GM19043 (cell line): ENCODE measurements around the gene BCL2L13.
"Not testable (repeated sequence)": the region's sequence is repeated elsewhere in the genome, so short reads cannot be mapped to it uniquely, and the experiment has no call there.

Experiments
- ATAC-seq: cut with Tn5 transposase; IDR thresholded peaks from one replicate; pipeline ENCODE4 v1.9.1; 2021; ENCODE audit warnings: low read depth; ENCODE audit not compliant: unreplicated experiment

BCL2L13 gene

DNA sequence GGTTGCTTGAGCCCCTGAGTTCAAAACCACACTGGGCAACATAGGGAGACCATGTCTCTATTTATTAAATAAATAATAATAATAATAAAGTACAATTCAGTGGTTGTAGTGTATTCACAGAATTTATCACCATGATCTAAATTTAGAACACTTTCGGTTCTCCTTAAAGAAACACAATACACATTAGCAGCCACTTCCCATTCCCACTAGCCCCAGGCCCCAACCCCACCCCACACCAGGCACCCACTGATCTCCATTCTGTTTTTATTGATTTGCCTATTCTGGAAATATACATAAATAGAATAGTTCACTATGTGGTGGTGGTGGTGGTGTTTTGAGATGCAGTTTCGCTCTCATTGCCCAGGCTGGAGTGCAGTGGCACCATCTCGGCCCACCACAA is 45.7 kb downstream of the BCL2L13 start:
- ATAC-seq = no peak

DNA sequence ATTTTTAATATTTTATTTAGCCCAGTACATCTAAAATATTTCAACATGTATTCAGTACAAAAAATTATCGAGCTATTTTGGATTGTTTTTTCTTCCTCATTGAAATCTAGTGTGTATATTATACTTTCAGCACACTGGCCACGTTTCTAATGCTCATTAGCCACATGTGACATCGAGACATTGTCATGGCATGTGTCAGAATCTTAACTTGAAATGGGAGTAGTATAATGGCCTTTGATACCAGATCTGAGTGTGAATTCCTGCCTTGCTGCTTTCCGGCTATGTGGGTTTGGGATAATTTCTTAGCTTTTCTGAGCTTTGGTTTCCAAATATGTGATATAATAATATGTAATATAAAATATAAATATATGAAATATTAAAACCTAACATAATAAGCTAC is 54.3 kb downstream of the BCL2L13 start:
- ATAC-seq = no peak

DNA sequence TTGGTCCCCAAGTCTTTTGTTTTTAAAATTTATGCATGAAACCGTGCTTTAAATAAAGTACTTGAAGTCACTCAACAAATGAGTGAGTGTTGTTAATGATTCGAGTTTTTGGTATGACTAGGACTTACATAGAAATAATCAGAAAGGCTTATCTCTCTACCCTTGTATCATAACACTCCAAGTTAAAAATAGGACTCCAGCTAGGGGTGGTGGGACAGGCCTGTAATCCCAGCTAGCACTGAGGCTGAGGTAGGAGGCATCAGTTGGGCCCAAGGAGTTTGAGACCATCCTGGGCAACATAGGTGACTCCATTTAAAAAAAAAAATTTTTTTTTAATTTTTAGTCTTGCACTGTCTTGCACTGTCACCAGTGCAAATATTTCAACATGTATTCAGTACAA is 55.6 kb downstream of the BCL2L13 start:
- ATAC-seq = no peak

DNA sequence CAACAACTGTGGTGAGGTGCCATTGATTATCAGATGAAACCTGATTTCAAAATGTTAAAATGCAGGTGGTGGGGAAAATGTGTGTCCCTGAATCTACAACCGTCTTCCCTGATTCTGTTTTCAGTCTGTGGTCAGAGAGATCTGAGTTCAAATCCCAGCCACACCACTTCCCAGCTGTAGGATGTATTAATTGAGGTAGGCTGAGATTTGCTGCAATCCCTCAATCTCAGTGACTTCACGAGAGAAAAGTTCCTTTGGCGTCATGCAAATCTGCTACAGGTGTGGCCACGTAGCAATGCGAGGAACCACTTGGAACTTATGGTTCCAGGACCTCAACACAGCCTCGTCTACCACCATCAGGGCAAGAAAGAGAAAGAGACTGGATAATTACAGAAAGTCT is 56.2 kb downstream of the BCL2L13 start:
- ATAC-seq = no peak

- no peak for ATAC-seq
Observed at GRCh38 chr22:17695986-17696385, 57.4 kb downstream of the BCL2L13 start.

- ATAC-seq = not testable (repeated sequence)
Observed at GRCh38 chr22:17697196-17697595, 58.6 kb downstream of the BCL2L13 start.

GRCh38 chr22:17698276-17698675 is 59.7 kb downstream of the BCL2L13 start:
- not testable (repeated sequence) for ATAC-seq

GRCh38 chr22:17698948-17699347 is 60.4 kb downstream of the BCL2L13 start:
- ATAC-seq = no peak

DNA sequence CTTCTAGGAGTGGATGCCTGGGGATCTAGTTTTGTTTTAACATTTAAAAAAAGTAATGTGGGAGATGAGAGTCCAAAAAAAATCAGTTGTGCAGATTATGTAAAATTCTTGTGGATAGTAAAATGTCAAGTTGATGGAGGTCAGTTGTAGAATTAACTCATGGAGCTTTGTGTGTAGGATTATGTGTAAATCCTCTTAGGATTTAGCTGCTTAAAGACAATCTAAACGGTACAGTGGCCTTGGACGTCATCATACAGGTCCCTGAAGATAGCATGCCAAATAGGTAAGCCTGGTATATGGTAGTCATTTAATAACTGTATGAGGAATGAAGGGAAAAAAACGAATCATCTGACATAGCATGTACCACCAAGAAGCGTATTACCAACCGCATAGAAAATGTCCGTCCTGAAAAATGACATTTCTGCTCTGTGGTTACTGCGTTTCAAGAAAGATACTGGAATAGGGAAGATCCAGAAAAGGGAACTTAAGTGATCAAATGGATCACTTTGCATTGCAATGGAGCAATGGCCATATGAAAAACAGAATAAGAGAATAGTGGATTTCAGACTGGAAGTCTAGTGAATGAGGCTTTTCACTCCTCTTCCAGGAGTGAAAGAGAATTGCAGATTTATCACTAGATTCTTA is 61.3 kb downstream of the BCL2L13 start:
- ATAC-seq = no peak

GRCh38 chr22:17700778-17701177 is 62.2 kb downstream of the BCL2L13 start:
- no peak for ATAC-seq

- no peak for ATAC-seq
Observed at GRCh38 chr22:17703811-17704210, 65.3 kb downstream of the BCL2L13 start.

GRCh38 chr22:17705546-17705945 is 67.0 kb downstream of the BCL2L13 start:
- no peak for ATAC-seq

DNA sequence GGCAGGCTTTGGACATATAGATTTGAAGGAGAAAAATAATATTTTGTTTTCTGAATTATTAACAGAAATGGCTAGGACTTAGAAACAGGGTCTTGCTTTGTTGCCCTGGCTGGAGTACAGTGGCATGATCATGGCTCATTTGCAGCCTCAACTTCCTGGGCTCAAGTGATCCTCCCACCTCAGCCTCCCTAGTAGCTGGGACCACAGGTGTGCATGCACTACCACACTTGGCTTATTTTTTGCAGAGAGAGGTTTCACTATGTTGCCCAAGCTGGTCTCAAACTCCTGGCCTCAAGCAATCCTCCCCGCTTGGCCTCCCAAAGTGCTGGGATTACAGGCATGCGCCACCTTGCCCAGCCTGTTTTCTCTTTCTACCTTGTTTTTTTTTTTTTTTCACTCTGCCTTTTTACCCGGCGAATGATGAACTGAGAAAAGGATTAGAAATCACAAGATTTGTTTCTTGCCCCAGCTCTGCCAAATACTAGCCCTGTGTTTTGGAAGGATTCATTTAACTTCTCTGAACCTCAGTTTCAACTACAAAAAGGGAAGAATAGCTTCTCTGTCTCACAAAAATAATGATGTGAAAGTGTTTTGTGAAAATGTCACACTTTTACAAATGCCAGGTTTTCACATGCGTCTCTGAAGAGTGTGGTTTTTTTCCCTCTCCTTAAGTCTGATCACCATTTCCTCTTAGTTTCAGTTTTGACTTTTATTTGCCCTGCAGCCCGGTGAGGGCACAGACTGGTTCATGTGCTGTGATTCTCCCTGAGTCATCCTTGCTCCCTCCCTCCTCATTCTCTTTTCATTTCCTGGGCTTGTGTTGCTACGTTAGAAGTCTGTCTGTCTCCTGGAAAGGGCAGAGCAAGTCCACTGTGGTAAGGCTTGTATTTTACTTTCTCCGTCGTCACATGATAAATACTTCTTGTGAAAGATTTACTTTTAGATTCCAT is 67.7 kb downstream of the BCL2L13 start:
- ATAC-seq = peak; percentile 82

GRCh38 chr22:17706947-17707346 is 68.4 kb downstream of the BCL2L13 start:
- ATAC-seq = no peak

GRCh38 chr22:17707526-17707925 is 69.0 kb downstream of the BCL2L13 start:
- no peak for ATAC-seq

- no peak for ATAC-seq
Observed at GRCh38 chr22:17710023-17710422, 71.5 kb downstream of the BCL2L13 start.

DNA sequence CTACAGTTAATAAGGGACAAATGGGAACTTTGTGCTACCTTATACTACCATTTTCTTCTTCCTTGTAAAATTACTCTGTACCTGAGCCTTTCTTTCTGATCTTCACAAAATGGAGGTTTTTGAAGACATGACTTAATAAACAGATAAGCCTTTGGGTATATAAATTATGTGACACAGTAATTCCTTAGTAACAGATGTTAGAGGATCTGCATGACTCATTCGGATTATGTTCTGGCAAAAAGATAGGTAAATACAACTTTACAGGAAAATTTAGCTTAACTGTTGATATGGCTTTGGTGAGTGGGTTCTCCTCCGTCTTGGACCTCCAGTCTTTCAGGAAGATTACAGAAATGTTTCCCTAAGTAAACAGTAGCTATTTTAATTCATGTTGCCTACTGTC is 73.9 kb downstream of the BCL2L13 start:
- ATAC-seq = no peak

GRCh38 chr22:17716529-17716928 is 78.0 kb downstream of the BCL2L13 start:
- no peak for ATAC-seq

- no peak for ATAC-seq
Observed at GRCh38 chr22:17717708-17718107, 79.2 kb downstream of the BCL2L13 start.

DNA sequence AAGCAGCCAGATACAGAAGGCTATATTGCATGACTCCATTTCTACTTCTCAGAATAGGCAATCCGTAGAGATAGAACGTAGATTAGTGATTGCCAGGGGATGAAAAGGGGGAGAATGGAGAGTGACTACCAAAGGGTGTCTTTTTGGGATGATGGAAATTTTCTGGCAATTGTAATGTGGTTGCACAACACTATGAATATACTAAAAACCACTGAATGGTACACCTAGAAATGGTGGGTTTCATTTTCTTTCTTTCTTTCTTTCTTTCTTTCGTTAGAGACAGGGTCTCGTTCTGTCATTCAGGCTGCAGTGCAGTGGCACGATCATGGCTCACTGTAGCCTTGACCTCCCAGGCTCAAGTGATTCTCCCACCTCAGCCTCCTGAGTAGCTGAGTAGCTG is 81.4 kb downstream of the BCL2L13 start:
- no peak for ATAC-seq

GRCh38 chr22:17724241-17724640 is 85.7 kb downstream of the BCL2L13 start:
- no peak for ATAC-seq
